Mesenteric fat pad (tissue), 1 donor: ENCODE results near the gene CELF5. TPM values are rescaled to one million over a fixed set of nuclear protein-coding genes. Genes with fewer than 3 reads are reported as not detected.
"Not testable (repeated sequence)": the region's sequence is repeated elsewhere in the genome, so short reads cannot be mapped to it uniquely, and the experiment has no call there.

Experiments
- DNase-seq: peaks from one replicate; pipeline ENCODE4 v3.0.0-alpha.2; 2020; ENCODE audit warnings: low spot score
- total RNA-seq: library from RNA; stranded (reverse); fragmentation: NEBNext Ultra II Directional; extraction: Animal tissue kit (Norgen Biotek cat#: 25700); gene quantifications from one replicate; pipeline ENCODE4 v1.2.1, GENCODE V29; 2021
- donor health status: DM: yes; HTN: yes; CAD: no.

The CELF5 gene
- total RNA-seq, 1 donor from 2014 or later, result not detected

GRCh38 chr19:3342246-3342645 lies 117.8 kb downstream of the CELF5 start:
- DNase-seq, result no peak

DNA sequence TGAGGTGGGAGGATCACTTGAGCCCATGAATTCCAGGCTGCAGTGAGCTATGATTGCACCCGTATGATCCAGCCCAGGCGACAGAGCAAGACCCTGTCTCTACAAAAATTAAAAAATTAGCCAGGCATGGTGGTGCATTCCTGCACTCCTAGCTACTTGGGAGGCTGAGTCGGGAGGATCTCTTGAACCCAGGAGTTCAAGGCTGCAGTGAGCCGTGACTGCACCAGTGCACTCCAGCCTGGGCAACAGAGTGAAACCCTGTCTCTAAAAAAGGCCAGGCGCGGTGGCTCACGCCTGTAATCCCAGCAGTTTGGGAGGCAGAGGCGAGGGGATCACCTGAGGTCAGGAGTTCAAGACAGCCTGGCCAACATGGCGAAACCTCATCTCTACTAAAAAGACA lies 118.5 kb downstream of the CELF5 start:
- not testable (repeated sequence) for DNase-seq

GRCh38 chr19:3343619-3344502 lies 119.4 kb downstream of the CELF5 start:
- DNase-seq, result no peak

- DNase-seq, result no peak
These were observed 120.4 kb downstream of the CELF5 start for GRCh38 chr19:3344608-3345598.

- DNase-seq, result no peak
These were observed 121.5 kb downstream of the CELF5 start for GRCh38 chr19:3345850-3346460.

Other genes with a start within 250 kb of the CELF5 start
- gene TLE6, start 247.1 kb upstream of the CELF5 start, total RNA-seq, result 0.93 TPM
- gene TLE2, start 195.4 kb upstream of the CELF5 start, total RNA-seq, result 35.6 TPM
- 367 TPM for gene TLE5, start 162.2 kb upstream of the CELF5 start, total RNA-seq
- 54.3 TPM for gene GNA11, start 130.3 kb upstream of the CELF5 start, total RNA-seq
- 15.4 TPM for gene GNA15, start 88.6 kb upstream of the CELF5 start, total RNA-seq
- 5.0 TPM for gene S1PR4, start 45.9 kb upstream of the CELF5 start, total RNA-seq
- gene NCLN, start 38.7 kb upstream of the CELF5 start, total RNA-seq, result 74.6 TPM
- gene NFIC, start 141.9 kb downstream of the CELF5 start, total RNA-seq, result 207 TPM